Activated T-helper 2 cell treated with anti-CD3 and anti-CD28 coated beads, Interferon-gamma antibody, Interleukin-2, Interleukin-4, amounts not matched to agents 10 μg/mL and 5 μg/mL and 100 μg/mL, durations not matched to agents 14 hours and 24 hours and 36 hours (primary cell): ENCODE results near the gene MUC20. TPM values are rescaled to one million over a fixed set of nuclear protein-coding genes. Genes with fewer than 3 reads are reported as not detected.
"Not testable (repeated sequence)": the region's sequence is repeated elsewhere in the genome, so short reads cannot be mapped to it uniquely, and the experiment has no call there.

ENCODE experiments used
- DNase-seq: peaks from one replicate; pipeline ENCODE4 v3.0.0; 2021; ENCODE audit warnings: low spot score
- H3K27ac Mint-ChIP-seq: one replicate; pipeline ENCODE4 v1.8.0; 2021; ENCODE audit warnings: mixed read lengths
- H3K27me3 Mint-ChIP-seq: one replicate; pipeline ENCODE4 v1.8.0; 2021; ENCODE audit warnings: low read depth, mixed read lengths
- H3K36me3 Mint-ChIP-seq: one replicate; pipeline ENCODE4 v1.8.0; 2021; ENCODE audit warnings: low read depth, mixed read lengths
- H3K4me1 Mint-ChIP-seq: one replicate; pipeline ENCODE4 v1.8.0; 2021; ENCODE audit warnings: low read depth, mixed read lengths
- H3K4me3 Mint-ChIP-seq: one replicate; pipeline ENCODE4 v1.8.0; 2021; ENCODE audit warnings: low read depth, mild to moderate bottlenecking, moderate library complexity, mixed read lengths
- H3K9me3 Mint-ChIP-seq: one replicate; pipeline ENCODE4 v1.8.0; 2021; ENCODE audit warnings: mixed read lengths
- intact Hi-C: fragments of 100-400 bp; cut with micrococcal nuclease; formaldehyde crosslinking; loops from one replicate; pipeline ENCODE4 v1.15.1; 2023
- total RNA-seq: library from RNA; stranded (reverse); gene quantifications from 2 replicates; pipeline ENCODE4 v1.2.3, GENCODE V29; 2022

Gene MUC20
- total RNA-seq, 1 donor from 2014 or later = 3.9 TPM

GRCh38 chr3:195770841-195771645 lies 50.3 kb downstream of the MUC20 start:
- H3K27ac Mint-ChIP-seq, H3K4me1 Mint-ChIP-seq, intact Hi-C loops, H3K9me3 Mint-ChIP-seq, H3K27me3 Mint-ChIP-seq, DNase-seq, H3K4me3 Mint-ChIP-seq, H3K36me3 Mint-ChIP-seq: not testable (repeated sequence)

- no peak overlapping the region for H3K27ac Mint-ChIP-seq
- H3K27me3 Mint-ChIP-seq = no peaks in the 10 kb centered on the region
- H3K4me1 Mint-ChIP-seq = no peaks in the 10 kb centered on the region
Measured at GRCh38 chr3:195771646-195772300, 51.0 kb downstream of the MUC20 start.

GRCh38 chr3:195773956-195774537 lies 53.3 kb downstream of the MUC20 start:
- Mint-ChIP-seq H3K36me3 (peaks cover 5% of the 10 kb centered on the region), H3K4me3 (no peak overlapping the region), H3K27ac (no peak overlapping the region), H3K9me3 (peaks cover 12% of the 10 kb centered on the region), H3K4me1 (peaks cover 5% of the 10 kb centered on the region), H3K27me3 (no peaks in the 10 kb centered on the region)
- no peak for DNase-seq
- intact Hi-C loops = no loop called here

More at GRCh38 chr3:195771646-195772300, 51.0 kb downstream of the MUC20 start:
- Mint-ChIP-seq H3K36me3 (no peaks in the 10 kb centered on the region), H3K9me3 (no peaks in the 10 kb centered on the region), H3K4me3 (no peak overlapping the region)
- intact Hi-C loops = no loop called here
- no peak for DNase-seq

- peaks cover 20% of the 10 kb centered on the region for H3K9me3 Mint-ChIP-seq
- intact Hi-C loops = no loop called here
- no peak overlapping the region for H3K4me3 Mint-ChIP-seq
- H3K36me3 Mint-ChIP-seq = peaks cover 14% of the 10 kb centered on the region
- no peaks in the 10 kb centered on the region for H3K27me3 Mint-ChIP-seq
- H3K27ac Mint-ChIP-seq = no peak overlapping the region
- DNase-seq = no peak
- H3K4me1 Mint-ChIP-seq = peaks cover 14% of the 10 kb centered on the region
Measured at GRCh38 chr3:195774917-195775316, 54.1 kb downstream of the MUC20 start.

GRCh38 chr3:195777975-195778374 lies 57.2 kb downstream of the MUC20 start:
- DNase-seq = no peak
- Mint-ChIP-seq H3K36me3 (peaks cover 40% of the 10 kb centered on the region), H3K4me3 (no peak overlapping the region), H3K27me3 (no peaks in the 10 kb centered on the region), H3K4me1 (peaks cover 36% of the 10 kb centered on the region), H3K27ac (no peak overlapping the region), H3K9me3 (peaks cover 49% of the 10 kb centered on the region)
- intact Hi-C loops = no loop called here

DNA sequence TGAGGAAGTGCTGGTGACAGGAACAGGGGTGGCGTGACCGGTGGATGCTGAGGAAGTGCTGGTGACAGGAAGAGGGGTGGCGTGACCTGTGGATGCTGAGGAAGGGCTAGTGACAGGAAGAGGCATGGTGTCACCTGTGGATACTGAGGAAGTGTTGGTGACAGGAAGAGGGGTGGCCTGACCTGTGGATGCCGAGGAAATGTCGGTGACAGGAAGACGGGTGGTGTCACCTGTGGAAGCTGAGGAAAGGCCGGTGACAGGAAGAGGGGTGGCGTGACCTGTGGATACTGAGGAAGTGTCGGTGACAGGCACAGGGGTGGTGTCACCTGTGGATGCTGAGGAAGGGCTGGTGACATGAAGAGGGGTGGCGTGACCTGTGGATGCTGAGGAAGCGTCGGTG lies 60.5 kb downstream of the MUC20 start:
- H3K36me3 Mint-ChIP-seq = peaks cover 68% of the 10 kb centered on the region
- DNase-seq, H3K27me3 Mint-ChIP-seq, H3K4me3 Mint-ChIP-seq, intact Hi-C loops: not testable (repeated sequence)
- peak overlapping the region; percentile 29 for H3K27ac Mint-ChIP-seq
- peaks cover 62% of the 10 kb centered on the region for H3K4me1 Mint-ChIP-seq
- H3K9me3 Mint-ChIP-seq = peaks cover 78% of the 10 kb centered on the region

Other genes starting within 250 kb of the MUC20 start
- 74.2 and 75.0 TPM in 2 replicates for gene PPP1R2, start 177.7 kb upstream of the MUC20 start, total RNA-seq
- 0.87 and 1.3 TPM in 2 replicates for gene APOD, start 137.0 kb upstream of the MUC20 start, total RNA-seq
- 1.3 and 1.4 TPM in 2 replicates for gene MUC4, start 91.0 kb downstream of the MUC20 start, total RNA-seq
- 122 and 123 TPM in 2 replicates for gene TNK2, start 187.6 kb downstream of the MUC20 start, total RNA-seq